K562 (cell line): ENCODE measurements around the gene DNAJC13. TPM values are rescaled to one million over a fixed set of nuclear protein-coding genes. Genes with fewer than 3 reads are reported as not detected.

Source experiments
- ATAC-seq: fragments of 200-7000 bp; cut with Tn5 transposase; 3 replicates; pipeline ENCODE4 v1.9.1; 2020; ENCODE audit warnings: moderate library complexity
- BruUV-seq: library from RNA; stranded (reverse); fragments of 400-500 nt; replicated peaks from 2 replicates; lab custom pipeline; 2021; lab: Mats Ljungman, UMichigan
- CTCF ChIA-PET: fragments of 300-600 bp; formaldehyde crosslinking; extraction: SDS; loops from one replicate; lab custom pipeline; 2021; ENCODE audit warnings: low intra/inter-chr PET ratio; lab: Yijun Ruan, JAX
- POLR2A ChIA-PET: fragments of 300-600, 350-650 bp; sonication (Branson Sonifier 250); formaldehyde crosslinking; extraction: SDS; loops from one replicate; lab custom pipeline; 2021; ENCODE audit warnings: antibody characterized with exemption, inconsistent platforms; lab: Yijun Ruan, JAX
- DNase-seq, 4 experiments: peaks; one replicate each; pipeline versions ENCODE4 v3.0.0 to v3.0.0-alpha.2; 2011 to 2018; ENCODE audit warnings: low spot score in 3 of 4, mixed read lengths in 3 of 4; ENCODE audit errors: extremely low read depth in 1 of 4
- FAIRE-seq: peaks from 2 replicates; lab custom pipeline; 2011; peaks lifted over from hg19 to GRCh38; lab: Jason Lieb, UNC
- H2AFZ ChIP-seq: 2 replicates; pipeline ENCODE4 v1.6.0; 2011; ENCODE audit warnings: low read depth, low read length, control low read depth, inconsistent platforms
- H3K27ac ChIP-seq: fragments of 200-600 bp; 3 replicates; pipeline ENCODE4 v1.8.0; 2011; ENCODE audit warnings: low read depth, mild to moderate bottlenecking, control low read depth, inconsistent platforms, low read length, moderate library complexity, mixed read lengths; ENCODE audit errors: extremely low read depth
- H3K27me3 ChIP-seq, 2 experiments: fragments of 300-600 bp in 1 of 2; 2 replicates in 1 of 2; 3 replicates in 1 of 2; pipeline versions ENCODE4 v1.6.0 to v1.8.0; 2011; ENCODE audit warnings: inconsistent platforms in 2 of 2, low read length in 2 of 2, mild to moderate bottlenecking in 1 of 2, mixed read lengths in 1 of 2, moderate library complexity in 1 of 2; ENCODE audit not compliant: control insufficient read depth in 2 of 2, insufficient read depth in 2 of 2
- H3K36me3 ChIP-seq: fragments of 300-600 bp; 3 replicates; pipeline ENCODE4 v1.8.0; 2011; ENCODE audit warnings: mild to moderate bottlenecking, low read length, inconsistent platforms; ENCODE audit not compliant: control insufficient read depth, insufficient read depth
- H3K4me1 ChIP-seq, 2 experiments: fragments of 200-600 bp in 1 of 2; replicated peaks in 1 of 2; 2 replicates in 1 of 2; 3 replicates in 1 of 2; pipeline versions ENCODE4 v1.5.1 to v1.8.0; 2011; ENCODE audit warnings: inconsistent platforms in 2 of 2, low read length in 2 of 2, mild to moderate bottlenecking in 1 of 2, mixed read lengths in 1 of 2, moderate library complexity in 1 of 2; ENCODE audit not compliant: control insufficient read depth in 2 of 2, insufficient read depth in 2 of 2
- H3K4me2 ChIP-seq: 2 replicates; pipeline ENCODE4 v1.6.1; 2011; ENCODE audit warnings: low read length, control low read depth, inconsistent platforms, mixed read lengths; ENCODE audit not compliant: insufficient read depth
- H3K4me3 ChIP-seq: fragments of 200-600 bp; sonication (generic), shearing (Covaris generic); 2 replicates; pipeline ENCODE4 v1.5.1; 2016; ENCODE audit warnings: control low read depth, inconsistent platforms
- H3K79me2 ChIP-seq: fragments of 200-600 bp; 3 replicates; pipeline ENCODE4 v1.8.0; 2011; ENCODE audit warnings: low read length, inconsistent platforms; ENCODE audit not compliant: control insufficient read depth, insufficient read depth
- H3K9ac ChIP-seq, 2 experiments: 2 replicates each; pipeline versions ENCODE4 v1.6.0 to v1.6.1; 2011; ENCODE audit warnings: low read depth in 2 of 2, low read length in 2 of 2, control low read depth in 1 of 2, inconsistent platforms in 1 of 2, mild to moderate bottlenecking in 1 of 2, mixed read lengths in 1 of 2; ENCODE audit not compliant: insufficient read depth in 1 of 2
- H3K9me1 ChIP-seq: one replicate; pipeline ENCODE4 v1.6.0; 2011; ENCODE audit warnings: inconsistent platforms, mild to moderate bottlenecking, low read length, moderate library complexity; ENCODE audit not compliant: control insufficient read depth, insufficient read depth
- H3K9me3 ChIP-seq: replicated peaks from 2 replicates; pipeline ENCODE4 v1.5.1; 2011; ENCODE audit warnings: low read depth, low read length, inconsistent platforms; ENCODE audit not compliant: control insufficient read depth, insufficient read depth
- H4K20me1 ChIP-seq: replicated peaks from 2 replicates; pipeline ENCODE4 v1.6.1; 2011; ENCODE audit warnings: low read length, inconsistent platforms, mixed read lengths; ENCODE audit not compliant: control insufficient read depth, insufficient read depth
- DPF2 ChIP-seq: fragments of 450-650 bp; IDR thresholded peaks from 2 replicates; pipeline ENCODE4 v1.6.1; 2016
- EP300 ChIP-seq: IDR thresholded peaks from 2 replicates; pipeline ENCODE4 v1.6.1; 2012; ENCODE audit warnings: low read length, improper control_type of control experiment
- HNRNPK ChIP-seq: fragments of 200-400 bp; formaldehyde crosslinking; IDR thresholded peaks from one replicate; pipeline ENCODE4 v1.6.1; 2018; ENCODE audit warnings: mild to moderate bottlenecking, low read depth, low read length; ENCODE audit not compliant: poor library complexity, severe bottlenecking
- LCOR ChIP-seq: sonication (generic); formaldehyde crosslinking; IDR thresholded peaks from 2 replicates; pipeline ENCODE4 v1.8.0; 2022; ENCODE audit warnings: mild to moderate bottlenecking, missing genetic modification reagents
- MYC ChIP-seq, 2 experiments: fragments of 250-450 bp in 1 of 2; sonication (Bioruptor Pico) in 1 of 2; IDR thresholded peaks; 2 replicates each; pipeline versions ENCODE4 v1.5.1 to v1.6.1; 2012 to 2021; ENCODE audit warnings: low read depth in 2 of 2, borderline replicate concordance in 1 of 2, improper control_type of control experiment in 1 of 2, low read length in 1 of 2, mild to moderate bottlenecking in 1 of 2, moderate library complexity in 1 of 2
- NEUROD1 ChIP-seq: fragments of 150-350 bp; IDR thresholded peaks from 2 replicates; pipeline ENCODE4 v1.6.1; 2014; ENCODE audit warnings: borderline replicate concordance, low read length, low read depth; ENCODE audit not compliant: partially characterized antibody
- NFYB ChIP-seq: IDR thresholded peaks from 2 replicates; pipeline ENCODE4 v1.6.1; 2011; ENCODE audit warnings: mild to moderate bottlenecking, moderate library complexity; ENCODE audit not compliant: insufficient read length; ENCODE audit errors: extremely low read depth
- PHTF2 ChIP-seq: fragments of 250-450 bp; sonication (Bioruptor Pico); IDR thresholded peaks from 2 replicates; pipeline ENCODE4 v1.5.0; 2021; ENCODE audit warnings: mild to moderate bottlenecking
- SAFB ChIP-seq: fragments of 200-400 bp; formaldehyde crosslinking; IDR thresholded peaks from 2 replicates; pipeline ENCODE4 v1.6.1; 2017; ENCODE audit warnings: low read depth, low read length, borderline replicate concordance
- SMARCA5 ChIP-seq: fragments of 450-650 bp; IDR thresholded peaks from 2 replicates; pipeline ENCODE4 v1.6.1; 2016
- ZNF197 ChIP-seq: fragments of 200-800 bp; sonication (Bioruptor generic); IDR thresholded peaks from 2 replicates; pipeline ENCODE4 v1.6.1; 2016; ENCODE audit warnings: low read depth, missing genetic modification characterization, missing compliant biosample characterization
- WGBS: fragments of 100-300 bp; shearing (Covaris generic); methylation state at CpG from one replicate; pipeline ENCODE4 v1.1.6; 2016; ENCODE audit warnings: low coverage, mixed read lengths; ENCODE audit not compliant: insufficient coverage; ENCODE audit errors: missing lambda C conversion rate; 5-methylcytosine and 5-hydroxymethylcytosine counted together
- in situ Hi-C: fragments of 300-500 bp; cut with MboI; formaldehyde crosslinking; loops from 4 replicates; pipeline ENCODE4 v1.15.0; 2018; ENCODE audit warnings: inconsistent platforms, mixed read lengths
- intact Hi-C: fragments of 100-400 bp; cut with micrococcal nuclease; formaldehyde crosslinking; loops from 2 replicates; pipeline ENCODE4 v1.14.2; 2022
- polyA plus RNA-seq, 8 experiments: library from polyadenylated mRNA; depleted of rRNA in 4 of 8; stranded (reverse) in 5 of 8; unstranded in 3 of 8; fragments of >200 nt; fragmentation: Nextera tagmentation in 2 of 8; fragmentation: Illumina TruSeq in 1 of 8; extraction: Ambion mirVana in 2 of 8; extraction: Trizol in 1 of 8; gene quantifications; 2 replicates each; pipeline versions ENCODE4 v1.2.1 to v1.2.3, GENCODE V29; 2011 to 2014; ENCODE audit warnings: inconsistent platforms in 1 of 8, missing spikeins in 1 of 8
- total RNA-seq, 7 experiments: library from RNA; depleted of rRNA in 6 of 7; stranded (reverse); fragments of >200 nt in 6 of 7; fragmentation: Illumina TruSeq in 2 of 7; extraction: Trizol in 2 of 7; gene quantifications; 2 replicates each; pipeline versions ENCODE4 v1.2.1 to v1.2.3, GENCODE V29; 2011 to 2021; ENCODE audit warnings: low replicate concordance in 1 of 7
- TF ChIP-seq, protein P1 (sequence below), 2 experiments: fragments of 450-650 bp; IDR thresholded peaks; 2 replicates each; pipeline ENCODE4 v1.6.1; 2016

The DNAJC13 gene
- total and polyA plus RNA-seq, 9 of the 15 experiments (the other 6 are each of a cell fraction or from before 2014, with no cell fraction given), result 2.9 to 17.1 (median 10.2) TPM

DNA sequence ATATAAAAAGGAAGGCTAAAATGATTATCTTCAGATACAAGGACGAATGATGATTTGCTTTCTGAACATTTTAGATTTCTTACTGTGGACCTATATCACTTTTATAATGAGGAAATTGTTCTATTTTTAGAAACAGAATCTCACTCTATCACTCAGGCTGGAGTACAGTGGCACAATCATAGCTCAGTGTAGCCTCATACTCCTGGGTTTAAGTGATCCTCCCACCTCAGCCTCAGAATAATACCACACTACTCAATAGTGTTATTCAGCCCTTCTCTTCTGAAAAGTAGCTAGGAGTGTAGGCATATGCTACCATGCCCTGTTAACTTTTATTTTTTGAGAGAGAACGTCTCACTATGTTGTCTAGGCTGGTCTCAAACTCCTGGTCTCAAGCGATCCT, 15.8 kb downstream of the DNAJC13 start:
- ChIA-PET POLR2A (no interaction called here), CTCF (no interaction called here)
- Histone ChIP-seq H3K9me3 (no peaks in the 10 kb centered on the region), H2AFZ (no peak overlapping the region), H3K79me2 (no peaks in the 10 kb centered on the region), H3K27ac (peak overlapping the region; percentile 49; the same call in 1 of the 3 replicates), H3K27me3 (no peaks in the 10 kb centered on the region), H3K4me2 (no peak overlapping the region), H3K9ac (no peak overlapping the region), H4K20me1 (no peaks in the 10 kb centered on the region), H3K36me3 (no peaks in the 10 kb centered on the region), H3K4me3 (no peak overlapping the region), H3K4me1 (0 out of 5 replicates have a peak, but pooled peaks cover 0 to 4% of the 10 kb centered on the region in 2 experiments), H3K9me1 (no peaks in the 10 kb centered on the region)
- DNase-seq, result no peak
- intact Hi-C loops (no loop called here), in situ Hi-C loops (no loop called here)
- TF ChIP-seq, protein P1, sequence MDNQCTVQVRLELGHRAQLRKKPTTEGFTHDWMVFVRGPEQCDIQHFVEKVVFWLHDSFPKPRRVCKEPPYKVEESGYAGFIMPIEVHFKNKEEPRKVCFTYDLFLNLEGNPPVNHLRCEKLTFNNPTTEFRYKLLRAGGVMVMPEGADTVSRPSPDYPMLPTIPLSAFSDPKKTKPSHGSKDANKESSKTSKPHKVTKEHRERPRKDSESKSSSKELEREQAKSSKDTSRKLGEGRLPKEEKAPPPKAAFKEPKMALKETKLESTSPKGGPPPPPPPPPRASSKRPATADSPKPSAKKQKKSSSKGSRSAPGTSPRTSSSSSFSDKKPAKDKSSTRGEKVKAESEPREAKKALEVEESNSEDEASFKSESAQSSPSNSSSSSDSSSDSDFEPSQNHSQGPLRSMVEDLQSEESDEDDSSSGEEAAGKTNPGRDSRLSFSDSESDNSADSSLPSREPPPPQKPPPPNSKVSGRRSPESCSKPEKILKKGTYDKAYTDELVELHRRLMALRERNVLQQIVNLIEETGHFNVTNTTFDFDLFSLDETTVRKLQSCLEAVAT (IDR thresholded peaks at IDR 0.05), result no peak
- TF ChIP-seq DPF2 (no peak), LCOR (CRISPR knock-in tag) (no peak), PHTF2 (CRISPR knock-in tag) (no peak), NEUROD1 (no peak), MYC (IDR thresholded peaks at IDR 0.05; ENCODE audit: low read depth, low read length) (no peak), MYC (CRISPR knock-in tag; IDR thresholded peaks at IDR 0.05; ENCODE audit: borderline replicate concordance, low read depth) (no peak), SAFB (no peak), SMARCA5 (no peak), HNRNPK (no peak), EP300 (no peak), NFYB (no peak), ZNF197 (no peak)
- no TSS peak for BruUV-seq
- no peak for FAIRE-seq
- WGBS, result 50% methylated on average over 3 of the region's 3 CpGs
- ATAC-seq, result no peak
